HCT116 (cell line): ENCODE measurements around the gene OR10P1.

ENCODE experiments used
- CEBPB ChIP-seq: IDR thresholded peaks from 2 replicates; pipeline ENCODE4 v1.6.1; 2012; ENCODE audit warnings: low read depth
- POLR2A ChIP-seq: IDR thresholded peaks from 2 replicates; pipeline ENCODE4 v1.7.0; 2011; ENCODE audit warnings: borderline replicate concordance; ENCODE audit not compliant: insufficient read depth, insufficient read length; ENCODE audit errors: extremely low read depth
- RAD21 ChIP-seq: IDR thresholded peaks from 2 replicates; pipeline ENCODE4 v1.6.1; 2012; ENCODE audit warnings: low read depth, mild to moderate bottlenecking
- ZNF274 ChIP-seq: fragments of 200-500 bp; sonication (Bioruptor generic); IDR thresholded peaks from 2 replicates; pipeline ENCODE4 v1.6.1; 2014; ENCODE audit warnings: mild to moderate bottlenecking, low read depth, low read length, inconsistent platforms
- TF ChIP-seq, protein P1 (sequence below), 3 experiments: fragments of 200-600 bp in 1 of 3; sonication (generic) in 1 of 3; IDR thresholded peaks in 2 of 3; conservative IDR thresholded peaks in 1 of 3; 2 replicates each; pipeline ENCODE4 v1.5.1; 2012 to 2017; ENCODE audit warnings: low read depth in 2 of 3, low read length in 2 of 3, antibody characterized with exemption in 1 of 3, borderline replicate concordance in 1 of 3, control low read depth in 1 of 3, mild to moderate bottlenecking in 1 of 3, mixed read lengths in 1 of 3, mixed run types in 1 of 3, moderate library complexity in 1 of 3; ENCODE audit not compliant: insufficient read depth in 1 of 3
- TF ChIP-seq, protein P2 (sequence below): IDR thresholded peaks from 2 replicates; pipeline ENCODE4 v1.6.1; 2012; ENCODE audit warnings: low read depth
- TF ChIP-seq, protein P3 (sequence below): IDR thresholded peaks from 2 replicates; pipeline ENCODE4 v1.6.1; 2012

DNA sequence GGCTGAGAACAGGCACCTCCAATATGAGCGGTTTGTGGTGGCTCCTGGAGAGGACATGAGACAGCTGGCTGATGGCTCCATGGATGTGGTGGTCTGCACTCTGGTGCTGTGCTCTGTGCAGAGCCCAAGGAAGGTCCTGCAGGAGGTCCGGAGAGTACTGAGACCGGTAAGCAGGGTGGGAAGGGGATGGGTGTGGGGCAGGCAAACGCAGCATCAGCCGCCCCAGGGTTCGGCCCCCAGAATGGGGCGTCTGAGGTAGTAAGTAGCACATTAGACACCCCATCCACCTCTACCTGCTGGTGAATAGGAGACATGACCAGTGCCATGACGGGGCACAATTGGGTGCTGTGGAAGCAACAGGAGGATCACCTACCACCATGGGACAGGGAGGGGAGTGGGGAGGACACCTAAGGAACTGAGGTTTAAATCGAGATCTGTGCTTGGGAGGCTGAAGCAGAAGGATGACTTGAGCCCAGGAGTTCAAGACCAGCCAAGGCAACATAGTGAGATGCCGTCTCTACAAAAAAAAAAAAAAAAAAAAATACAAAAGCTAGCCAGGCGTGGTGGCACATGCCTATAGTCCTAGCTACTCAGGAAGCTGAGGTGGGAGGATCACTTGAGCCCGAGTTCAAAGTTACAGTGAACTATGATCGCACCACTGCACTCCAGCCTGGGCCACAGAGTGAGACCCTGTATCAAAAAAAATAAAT is 45.5 kb downstream of the OR10P1 start:
- TF ChIP-seq, protein P1, sequence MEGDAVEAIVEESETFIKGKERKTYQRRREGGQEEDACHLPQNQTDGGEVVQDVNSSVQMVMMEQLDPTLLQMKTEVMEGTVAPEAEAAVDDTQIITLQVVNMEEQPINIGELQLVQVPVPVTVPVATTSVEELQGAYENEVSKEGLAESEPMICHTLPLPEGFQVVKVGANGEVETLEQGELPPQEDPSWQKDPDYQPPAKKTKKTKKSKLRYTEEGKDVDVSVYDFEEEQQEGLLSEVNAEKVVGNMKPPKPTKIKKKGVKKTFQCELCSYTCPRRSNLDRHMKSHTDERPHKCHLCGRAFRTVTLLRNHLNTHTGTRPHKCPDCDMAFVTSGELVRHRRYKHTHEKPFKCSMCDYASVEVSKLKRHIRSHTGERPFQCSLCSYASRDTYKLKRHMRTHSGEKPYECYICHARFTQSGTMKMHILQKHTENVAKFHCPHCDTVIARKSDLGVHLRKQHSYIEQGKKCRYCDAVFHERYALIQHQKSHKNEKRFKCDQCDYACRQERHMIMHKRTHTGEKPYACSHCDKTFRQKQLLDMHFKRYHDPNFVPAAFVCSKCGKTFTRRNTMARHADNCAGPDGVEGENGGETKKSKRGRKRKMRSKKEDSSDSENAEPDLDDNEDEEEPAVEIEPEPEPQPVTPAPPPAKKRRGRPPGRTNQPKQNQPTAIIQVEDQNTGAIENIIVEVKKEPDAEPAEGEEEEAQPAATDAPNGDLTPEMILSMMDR (IDR thresholded peaks at IDR 0.05 in 2 of 3, conservative IDR thresholded peaks at IDR 0.05 in 1 of 3; ENCODE audit: borderline replicate concordance in 1 of 3, insufficient read depth in 1 of 3, low read depth in 2 of 3, low read length in 2 of 3), result no peak
- no peak for TF ChIP-seq RAD21
- TF ChIP-seq, protein P2, sequence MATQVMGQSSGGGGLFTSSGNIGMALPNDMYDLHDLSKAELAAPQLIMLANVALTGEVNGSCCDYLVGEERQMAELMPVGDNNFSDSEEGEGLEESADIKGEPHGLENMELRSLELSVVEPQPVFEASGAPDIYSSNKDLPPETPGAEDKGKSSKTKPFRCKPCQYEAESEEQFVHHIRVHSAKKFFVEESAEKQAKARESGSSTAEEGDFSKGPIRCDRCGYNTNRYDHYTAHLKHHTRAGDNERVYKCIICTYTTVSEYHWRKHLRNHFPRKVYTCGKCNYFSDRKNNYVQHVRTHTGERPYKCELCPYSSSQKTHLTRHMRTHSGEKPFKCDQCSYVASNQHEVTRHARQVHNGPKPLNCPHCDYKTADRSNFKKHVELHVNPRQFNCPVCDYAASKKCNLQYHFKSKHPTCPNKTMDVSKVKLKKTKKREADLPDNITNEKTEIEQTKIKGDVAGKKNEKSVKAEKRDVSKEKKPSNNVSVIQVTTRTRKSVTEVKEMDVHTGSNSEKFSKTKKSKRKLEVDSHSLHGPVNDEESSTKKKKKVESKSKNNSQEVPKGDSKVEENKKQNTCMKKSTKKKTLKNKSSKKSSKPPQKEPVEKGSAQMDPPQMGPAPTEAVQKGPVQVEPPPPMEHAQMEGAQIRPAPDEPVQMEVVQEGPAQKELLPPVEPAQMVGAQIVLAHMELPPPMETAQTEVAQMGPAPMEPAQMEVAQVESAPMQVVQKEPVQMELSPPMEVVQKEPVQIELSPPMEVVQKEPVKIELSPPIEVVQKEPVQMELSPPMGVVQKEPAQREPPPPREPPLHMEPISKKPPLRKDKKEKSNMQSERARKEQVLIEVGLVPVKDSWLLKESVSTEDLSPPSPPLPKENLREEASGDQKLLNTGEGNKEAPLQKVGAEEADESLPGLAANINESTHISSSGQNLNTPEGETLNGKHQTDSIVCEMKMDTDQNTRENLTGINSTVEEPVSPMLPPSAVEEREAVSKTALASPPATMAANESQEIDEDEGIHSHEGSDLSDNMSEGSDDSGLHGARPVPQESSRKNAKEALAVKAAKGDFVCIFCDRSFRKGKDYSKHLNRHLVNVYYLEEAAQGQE, result no peak
- TF ChIP-seq POLR2A, result no peak
- TF ChIP-seq, protein P3, sequence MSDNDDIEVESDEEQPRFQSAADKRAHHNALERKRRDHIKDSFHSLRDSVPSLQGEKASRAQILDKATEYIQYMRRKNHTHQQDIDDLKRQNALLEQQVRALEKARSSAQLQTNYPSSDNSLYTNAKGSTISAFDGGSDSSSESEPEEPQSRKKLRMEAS, result no peak
- TF ChIP-seq ZNF274, result no peak
- TF ChIP-seq CEBPB, result no peak
